HUES6 (cell line): ENCODE data around the gene SLC35A3.
A peak's percentile ranks its signal among the peaks of the same experiment; 100 is the strongest.

Experiments
- H3K27ac ChIP-seq: 2 replicates; pipeline ENCODE4 v1.7.0; 2013; ENCODE audit warnings: low read depth, mild to moderate bottlenecking, low read length, inconsistent platforms
- H3K27me3 ChIP-seq: 2 replicates; pipeline ENCODE4 v1.6.1; 2013; ENCODE audit warnings: low read length; ENCODE audit not compliant: control insufficient read depth, insufficient read depth
- H3K36me3 ChIP-seq: 2 replicates; pipeline ENCODE4 v1.6.1; 2013; ENCODE audit warnings: low read length; ENCODE audit not compliant: control insufficient read depth, insufficient read depth
- H3K4me1 ChIP-seq: 2 replicates; pipeline ENCODE4 v1.6.1; 2013; ENCODE audit warnings: low read length; ENCODE audit not compliant: control insufficient read depth, insufficient read depth
- H3K4me3 ChIP-seq: 2 replicates; pipeline ENCODE4 v1.5.1; 2013; ENCODE audit warnings: low read depth, low read length
- H3K9ac ChIP-seq: one replicate; pipeline ENCODE4 v1.6.1; 2013; ENCODE audit warnings: mild to moderate bottlenecking, low read length
- H3K9me3 ChIP-seq: 2 replicates; pipeline ENCODE4 v1.6.1; 2013; ENCODE audit warnings: low read depth, low read length; ENCODE audit not compliant: control insufficient read depth, insufficient read depth

Gene SLC35A3

GRCh38 chr1:100053119-100053518 lies 83.3 kb downstream of the SLC35A3 start:
- Histone ChIP-seq H3K9me3 (no peaks in the 10 kb centered on the region), H3K27me3 (no peaks in the 10 kb centered on the region), H3K4me3 (no peak overlapping the region), H3K9ac (no peak overlapping the region), H3K36me3 (peaks cover 6% of the 10 kb centered on the region), H3K4me1 (peaks cover 18% of the 10 kb centered on the region), H3K27ac (no peak overlapping the region)

GRCh38 chr1:100053727-100054126 lies 83.9 kb downstream of the SLC35A3 start:
- Histone ChIP-seq H3K9me3 (no peaks in the 10 kb centered on the region), H3K4me3 (no peak overlapping the region), H3K27me3 (no peaks in the 10 kb centered on the region), H3K27ac (no peak overlapping the region), H3K9ac (no peak overlapping the region), H3K36me3 (peaks cover 12% of the 10 kb centered on the region), H3K4me1 (peaks cover 12% of the 10 kb centered on the region)

GRCh38 chr1:100061681-100062080 lies 91.9 kb downstream of the SLC35A3 start:
- no peaks in the 10 kb centered on the region for H3K4me1 ChIP-seq
- no peak overlapping the region for H3K9ac ChIP-seq
- H3K4me3 ChIP-seq, result no peak overlapping the region
- H3K9me3 ChIP-seq, result no peaks in the 10 kb centered on the region
- peaks cover 65% of the 10 kb centered on the region for H3K36me3 ChIP-seq
- no peak overlapping the region for H3K27ac ChIP-seq
- no peaks in the 10 kb centered on the region for H3K27me3 ChIP-seq

- peaks cover 81% of the 10 kb centered on the region for H3K36me3 ChIP-seq
- no peak overlapping the region for H3K9ac ChIP-seq
- no peaks in the 10 kb centered on the region for H3K4me1 ChIP-seq
- H3K27me3 ChIP-seq, result no peaks in the 10 kb centered on the region
- H3K4me3 ChIP-seq, result no peak overlapping the region
- no peaks in the 10 kb centered on the region for H3K9me3 ChIP-seq
- no peak overlapping the region for H3K27ac ChIP-seq
Observed at GRCh38 chr1:100065183-100065968, 95.6 kb downstream of the SLC35A3 start.

- H3K9me3 ChIP-seq, result no peaks in the 10 kb centered on the region
- no peaks in the 10 kb centered on the region for H3K27me3 ChIP-seq
- no peak overlapping the region for H3K27ac ChIP-seq
- H3K4me1 ChIP-seq, result no peaks in the 10 kb centered on the region
- H3K9ac ChIP-seq, result no peak overlapping the region
- peaks cover 81% of the 10 kb centered on the region for H3K36me3 ChIP-seq
- no peak overlapping the region for H3K4me3 ChIP-seq
Observed at GRCh38 chr1:100065969-100066227, 96.1 kb downstream of the SLC35A3 start.

- Histone ChIP-seq H3K27ac (no peak overlapping the region), H3K36me3 (peaks cover 77% of the 10 kb centered on the region), H3K9ac (no peak overlapping the region), H3K4me1 (no peaks in the 10 kb centered on the region), H3K9me3 (no peaks in the 10 kb centered on the region), H3K4me3 (no peak overlapping the region), H3K27me3 (no peaks in the 10 kb centered on the region)
Observed at GRCh38 chr1:100070201-100070939, 100.6 kb downstream of the SLC35A3 start.

GRCh38 chr1:100073531-100073930 lies 103.7 kb downstream of the SLC35A3 start:
- Histone ChIP-seq H3K9ac (no peak overlapping the region), H3K4me1 (peaks cover 3% of the 10 kb centered on the region; the same call in 1 of the 2 replicates), H3K9me3 (no peaks in the 10 kb centered on the region), H3K27me3 (no peaks in the 10 kb centered on the region), H3K36me3 (peaks cover 72% of the 10 kb centered on the region), H3K4me3 (no peak overlapping the region), H3K27ac (no peak overlapping the region)

- no peaks in the 10 kb centered on the region for H3K9me3 ChIP-seq
- H3K4me3 ChIP-seq, result no peak overlapping the region
- H3K27ac ChIP-seq, result no peak overlapping the region
- no peaks in the 10 kb centered on the region for H3K27me3 ChIP-seq
- H3K36me3 ChIP-seq, result peaks cover 73% of the 10 kb centered on the region
- H3K4me1 ChIP-seq, result peaks cover 3% of the 10 kb centered on the region; the same call in 1 of the 2 replicates
- no peak overlapping the region for H3K9ac ChIP-seq
Observed at GRCh38 chr1:100074604-100075395, 105.0 kb downstream of the SLC35A3 start.

- no peaks in the 10 kb centered on the region for H3K9me3 ChIP-seq
- H3K4me3 ChIP-seq, result no peak overlapping the region
- H3K27ac ChIP-seq, result no peak overlapping the region
- H3K4me1 ChIP-seq, result peaks cover 3% of the 10 kb centered on the region; the same call in 1 of the 2 replicates
- no peak overlapping the region for H3K9ac ChIP-seq
- no peaks in the 10 kb centered on the region for H3K27me3 ChIP-seq
- peaks cover 73% of the 10 kb centered on the region for H3K36me3 ChIP-seq
Observed at GRCh38 chr1:100075773-100076172, 106.0 kb downstream of the SLC35A3 start.

- Histone ChIP-seq H3K36me3 (peaks cover 76% of the 10 kb centered on the region), H3K4me1 (peaks cover 3% of the 10 kb centered on the region; the same call in 1 of the 2 replicates), H3K9me3 (no peaks in the 10 kb centered on the region), H3K4me3 (no peak overlapping the region), H3K27ac (peak overlapping the region; percentile 19; the same call in 1 of the 2 replicates), H3K9ac (no peak overlapping the region), H3K27me3 (no peaks in the 10 kb centered on the region)
Observed at GRCh38 chr1:100076319-100076718, 106.5 kb downstream of the SLC35A3 start.

- no peak overlapping the region for H3K4me3 ChIP-seq
- peak overlapping the region; percentile 19; the same call in 1 of the 2 replicates for H3K27ac ChIP-seq
- peaks cover 3% of the 10 kb centered on the region; the same call in 1 of the 2 replicates for H3K4me1 ChIP-seq
- H3K27me3 ChIP-seq, result no peaks in the 10 kb centered on the region
- H3K36me3 ChIP-seq, result peaks cover 76% of the 10 kb centered on the region
- H3K9ac ChIP-seq, result no peak overlapping the region
- no peaks in the 10 kb centered on the region for H3K9me3 ChIP-seq
Observed at GRCh38 chr1:100076744-100077143, 106.9 kb downstream of the SLC35A3 start.
